Activated CD8-positive, alpha-beta memory T cell treated with anti-CD3 and anti-CD28 coated beads for 24 hours (primary cell): ENCODE results near the gene RNF217.
"Not testable (repeated sequence)": the region's sequence is repeated elsewhere in the genome, so short reads cannot be mapped to it uniquely, and the experiment has no call there.

Experiments used
- DNase-seq: peaks from one replicate; pipeline ENCODE4 v3.0.0-alpha.2; 2020

Gene RNF217

GRCh38 chr6:124963416-124963785, 1.2 kb downstream of the RNF217 start:
- DNase-seq, result no peak

- DNase-seq, result no peak
Observed at GRCh38 chr6:124963831-124964763, 1.9 kb downstream of the RNF217 start.

DNA sequence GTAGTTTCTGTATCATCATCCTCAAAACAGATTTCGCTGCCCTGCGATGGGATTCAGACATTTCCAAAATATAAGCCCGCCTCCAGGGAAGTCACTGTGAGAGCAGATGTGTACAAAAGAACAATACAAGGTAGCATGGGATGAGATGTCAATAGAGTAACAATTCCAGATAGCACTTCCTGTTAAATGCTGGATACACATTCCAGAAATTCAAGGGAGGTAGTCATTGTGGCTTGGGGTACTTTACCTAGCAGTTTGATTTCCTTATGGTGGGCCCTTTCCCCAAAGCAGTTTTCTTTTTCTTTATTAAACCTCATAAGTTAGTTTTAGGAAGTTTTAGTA, 2.5 kb downstream of the RNF217 start:
- DNase-seq, result no peak

DNA sequence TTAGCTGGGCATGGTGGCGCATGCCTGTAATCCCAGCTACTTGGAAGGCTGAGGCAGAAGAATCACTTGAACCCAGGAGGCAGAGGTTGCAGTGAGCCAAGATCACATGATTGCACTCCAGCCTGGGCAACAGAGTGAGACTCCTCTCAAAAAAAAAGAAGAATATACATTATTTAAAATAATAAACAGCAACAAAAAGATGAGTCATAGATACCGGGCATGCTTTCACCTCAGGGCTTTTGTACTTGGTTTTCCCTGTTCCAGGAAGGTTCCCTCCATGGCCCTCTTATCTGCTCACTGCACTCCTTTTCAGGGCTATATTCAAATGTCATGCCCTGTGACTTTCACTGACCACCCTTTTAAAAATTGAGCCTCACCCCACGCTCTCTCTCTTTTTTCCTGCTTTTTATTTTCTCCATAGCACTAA, 3.2 kb downstream of the RNF217 start:
- DNase-seq, result not testable (repeated sequence)

DNA sequence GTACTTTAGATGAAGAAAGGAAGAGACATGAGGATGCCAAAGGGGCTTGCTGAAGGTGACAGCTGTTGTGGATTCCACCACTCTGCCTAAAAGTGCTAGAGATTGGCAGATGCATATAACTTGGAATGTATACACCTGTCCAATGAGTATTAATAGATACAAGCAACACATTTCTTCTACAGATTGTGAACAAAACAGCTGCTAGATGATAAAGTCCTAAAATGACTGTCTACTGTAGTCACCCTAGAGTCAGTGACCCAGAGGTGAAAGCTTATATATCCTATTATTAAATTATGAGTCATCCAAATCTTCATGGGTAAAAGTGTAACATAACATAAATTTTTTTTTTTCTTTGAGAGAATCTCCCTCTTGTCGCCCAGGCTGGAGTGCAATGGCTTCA, 5.2 kb downstream of the RNF217 start:
- no peak for DNase-seq

DNA sequence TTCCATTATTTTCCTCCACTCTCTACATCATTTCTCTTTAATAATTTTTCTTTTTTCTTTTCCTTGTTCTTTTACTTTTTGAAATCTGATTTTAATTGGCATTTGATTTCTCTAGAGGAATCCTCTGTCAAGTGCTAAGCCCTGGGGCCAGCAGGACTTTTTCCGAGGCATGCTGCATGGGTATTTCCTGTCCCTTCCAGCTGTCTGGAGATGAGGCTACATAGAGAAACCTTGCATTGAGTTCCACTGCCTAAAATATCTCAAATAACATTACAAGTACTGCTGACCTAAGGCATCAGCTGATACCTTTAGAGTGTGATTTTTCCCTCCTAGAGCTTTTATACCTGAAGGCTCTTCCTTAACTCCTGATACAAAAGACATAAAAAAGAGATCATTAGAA, 6.2 kb downstream of the RNF217 start:
- DNase-seq, result no peak

DNA sequence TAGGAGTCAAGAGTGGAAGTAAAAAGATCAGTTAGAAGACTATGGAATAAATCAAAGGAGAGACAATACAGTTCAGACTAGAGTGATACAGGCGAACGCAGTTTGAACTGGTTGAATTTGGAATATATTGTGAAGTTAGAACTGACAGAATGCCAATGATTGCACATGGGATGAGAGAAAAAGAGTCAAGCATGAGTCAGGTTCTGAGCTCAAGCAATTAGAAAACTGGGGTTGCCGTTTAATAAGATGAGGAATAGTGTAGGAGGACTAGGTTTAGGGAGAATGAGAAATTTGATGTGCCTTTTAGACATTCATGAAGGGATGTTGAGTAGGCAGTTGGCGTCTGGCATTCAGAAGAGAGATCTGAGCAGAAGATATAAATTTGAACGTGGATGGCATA, 8.0 kb downstream of the RNF217 start:
- DNase-seq, result no peak

GRCh38 chr6:124970763-124971162, 8.5 kb downstream of the RNF217 start:
- DNase-seq, result no peak

DNA sequence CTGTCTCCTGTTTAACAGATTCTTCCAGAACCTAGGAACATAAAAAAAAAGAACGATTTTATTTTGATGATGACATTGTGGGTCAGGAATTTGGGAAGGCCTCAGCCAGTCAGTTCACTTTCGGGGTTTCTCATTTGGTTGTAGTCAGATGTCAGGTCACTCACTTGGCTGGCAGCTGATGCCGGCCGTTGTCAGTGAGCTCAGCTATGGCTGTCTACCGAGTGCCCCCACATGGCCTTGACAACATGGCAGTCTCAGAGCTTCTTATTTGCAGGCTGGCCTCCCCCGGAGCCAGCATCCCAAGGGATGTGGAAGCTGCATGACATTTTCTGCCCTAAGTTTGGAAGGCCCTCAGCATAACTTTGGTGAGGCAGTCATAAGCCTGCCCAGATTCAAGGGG, 11.5 kb downstream of the RNF217 start:
- no peak for DNase-seq

- no peak for DNase-seq
Observed at GRCh38 chr6:124974771-124975377, 12.6 kb downstream of the RNF217 start.

DNA sequence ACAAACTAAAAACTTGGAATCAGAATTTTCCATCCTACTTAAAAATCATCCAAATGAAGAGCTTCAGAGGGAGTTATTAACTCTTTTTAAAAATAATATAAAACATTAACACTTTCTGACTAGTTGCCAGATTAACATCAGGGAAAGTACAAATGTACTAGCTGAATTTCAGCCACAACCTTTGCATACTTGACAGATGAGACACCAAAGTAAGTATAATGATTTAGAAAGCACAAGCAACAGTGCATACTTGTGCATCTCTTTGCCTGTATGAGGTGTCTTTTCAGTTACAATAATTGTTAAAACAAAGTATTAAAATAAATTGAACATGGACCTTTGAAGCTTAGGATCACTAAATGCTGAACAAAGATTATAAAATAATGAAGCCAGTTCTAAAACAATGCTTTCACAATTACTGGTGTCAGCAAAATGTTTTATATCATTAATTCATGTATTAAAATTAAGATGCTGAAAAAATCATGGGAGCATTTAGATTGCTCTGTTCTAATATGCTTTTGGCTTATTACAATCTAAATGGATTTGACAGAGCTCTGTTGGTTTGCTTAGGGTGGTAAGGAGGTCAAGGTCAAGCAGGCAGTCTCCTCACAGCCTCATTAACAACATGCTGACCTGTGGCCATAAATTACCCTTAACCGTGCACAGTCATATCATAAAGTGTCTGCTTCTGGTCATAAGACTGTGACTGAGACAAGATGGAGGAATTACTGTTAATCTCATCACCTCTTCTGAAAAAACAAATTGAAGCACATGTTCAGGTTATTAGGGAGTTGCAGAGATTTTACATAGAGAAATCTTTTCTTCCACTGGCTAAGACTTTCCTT, 15.1 kb downstream of the RNF217 start:
- no peak for DNase-seq

- no peak for DNase-seq
Observed at GRCh38 chr6:124978451-124979293, 16.4 kb downstream of the RNF217 start.

DNA sequence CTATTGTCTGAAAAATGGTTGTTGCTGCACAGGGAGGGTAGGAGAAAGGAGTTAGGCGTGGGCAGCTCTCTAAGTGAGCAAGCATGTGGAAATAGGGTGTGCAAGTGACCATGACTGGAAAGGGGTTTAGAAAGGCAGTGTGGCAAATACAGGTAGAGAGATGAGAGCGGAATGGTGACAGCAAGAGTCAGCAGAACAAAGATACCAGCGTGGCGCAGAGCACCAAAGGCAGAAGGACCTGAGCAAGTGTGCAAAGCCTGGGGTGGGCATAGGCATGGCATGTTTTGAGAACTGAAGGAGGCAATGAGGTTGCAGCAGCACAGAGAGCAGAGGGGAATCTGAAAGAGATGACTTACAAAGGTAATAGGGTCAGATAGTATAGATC, 17.0 kb downstream of the RNF217 start:
- no peak for DNase-seq

DNA sequence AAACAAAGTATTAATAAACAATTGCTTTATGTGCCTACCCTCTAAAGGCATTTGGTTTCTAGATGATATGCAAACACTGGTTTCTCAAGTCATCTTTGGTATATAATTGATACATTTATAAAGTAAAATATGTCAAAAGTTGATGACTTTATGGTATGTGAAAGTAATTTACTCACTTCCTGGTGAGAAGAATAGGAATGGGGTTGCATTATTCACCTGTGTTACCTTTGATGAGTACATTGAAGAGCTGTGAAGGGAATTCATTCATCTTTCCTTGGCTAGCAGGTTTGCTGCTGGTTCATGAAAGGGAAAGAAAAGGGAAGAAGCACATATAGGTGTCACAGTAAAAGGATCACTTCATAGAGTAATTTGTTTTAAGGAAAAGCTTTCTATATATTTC, 20.4 kb downstream of the RNF217 start:
- no peak for DNase-seq

GRCh38 chr6:124983383-124984083, 21.3 kb downstream of the RNF217 start:
- DNase-seq, result no peak

DNA sequence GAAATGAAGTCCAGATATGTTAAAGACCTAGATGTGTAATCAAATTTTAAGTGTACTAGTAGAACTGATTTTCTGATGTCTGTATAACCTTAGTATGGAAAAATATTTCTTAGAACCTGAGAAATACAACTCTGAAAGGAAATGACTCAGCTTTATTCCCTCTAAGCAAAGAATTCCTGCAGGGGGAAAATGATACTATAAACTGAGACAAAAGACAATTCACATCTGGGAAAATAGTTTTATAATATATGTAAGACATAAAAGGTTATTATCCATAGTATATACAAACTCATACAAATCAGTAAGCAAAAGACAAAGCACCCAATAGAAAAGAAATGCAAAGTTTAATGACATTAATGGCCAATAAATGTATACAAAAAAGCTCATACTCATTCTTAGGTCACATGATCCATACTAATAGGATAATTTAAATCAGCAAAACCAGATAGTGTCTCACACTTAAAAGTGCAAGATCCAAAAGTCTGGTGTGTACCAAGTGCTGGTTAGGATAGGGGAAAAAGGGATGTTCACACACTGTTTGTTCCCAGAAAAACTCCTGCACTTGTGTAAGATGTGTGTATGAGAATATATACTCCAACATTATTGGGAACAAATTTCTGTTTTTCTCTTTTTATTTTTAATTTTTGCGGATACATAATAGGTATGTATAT, 22.6 kb downstream of the RNF217 start:
- DNase-seq, result no peak

DNA sequence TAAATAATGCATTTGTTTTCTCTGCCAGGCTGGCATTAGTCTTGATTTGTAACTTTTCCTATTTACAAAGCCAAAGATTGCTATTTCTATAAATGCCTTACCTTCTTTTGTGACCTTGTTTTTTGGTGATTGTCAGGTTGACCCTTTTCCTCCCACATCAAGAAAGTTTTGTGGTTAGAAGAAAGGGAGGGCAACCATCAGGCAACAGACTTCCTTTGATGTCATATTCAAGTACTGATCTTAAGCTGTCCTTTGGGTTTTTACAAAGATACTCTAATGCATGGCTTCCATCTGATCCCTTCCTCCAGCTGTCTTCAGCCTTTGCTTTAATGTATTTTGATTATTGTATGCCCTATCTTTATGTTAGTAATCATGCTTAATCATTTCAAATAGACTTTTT, 23.9 kb downstream of the RNF217 start:
- DNase-seq, result no peak

DNA sequence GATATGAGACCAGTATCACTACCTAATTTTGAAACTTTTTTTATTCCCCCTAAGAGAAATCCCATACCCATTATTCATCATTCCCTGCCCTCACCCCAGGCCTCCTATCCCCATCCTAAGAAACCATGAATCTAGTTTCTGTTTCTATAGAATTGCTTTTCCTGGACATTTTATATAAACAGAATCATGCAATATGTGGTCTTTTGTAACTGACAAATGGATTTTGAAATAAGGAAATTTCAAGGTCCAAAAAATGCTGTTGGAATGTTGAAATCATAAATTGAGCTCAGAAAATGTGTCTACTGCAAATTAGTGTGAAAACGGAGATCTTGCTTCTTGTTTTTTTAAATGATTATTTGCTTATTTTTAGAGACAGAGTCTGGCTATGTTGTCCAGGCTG, 25.1 kb downstream of the RNF217 start:
- DNase-seq, result no peak

- no peak for DNase-seq
Observed at GRCh38 chr6:124987999-124988591, 25.9 kb downstream of the RNF217 start.

DNA sequence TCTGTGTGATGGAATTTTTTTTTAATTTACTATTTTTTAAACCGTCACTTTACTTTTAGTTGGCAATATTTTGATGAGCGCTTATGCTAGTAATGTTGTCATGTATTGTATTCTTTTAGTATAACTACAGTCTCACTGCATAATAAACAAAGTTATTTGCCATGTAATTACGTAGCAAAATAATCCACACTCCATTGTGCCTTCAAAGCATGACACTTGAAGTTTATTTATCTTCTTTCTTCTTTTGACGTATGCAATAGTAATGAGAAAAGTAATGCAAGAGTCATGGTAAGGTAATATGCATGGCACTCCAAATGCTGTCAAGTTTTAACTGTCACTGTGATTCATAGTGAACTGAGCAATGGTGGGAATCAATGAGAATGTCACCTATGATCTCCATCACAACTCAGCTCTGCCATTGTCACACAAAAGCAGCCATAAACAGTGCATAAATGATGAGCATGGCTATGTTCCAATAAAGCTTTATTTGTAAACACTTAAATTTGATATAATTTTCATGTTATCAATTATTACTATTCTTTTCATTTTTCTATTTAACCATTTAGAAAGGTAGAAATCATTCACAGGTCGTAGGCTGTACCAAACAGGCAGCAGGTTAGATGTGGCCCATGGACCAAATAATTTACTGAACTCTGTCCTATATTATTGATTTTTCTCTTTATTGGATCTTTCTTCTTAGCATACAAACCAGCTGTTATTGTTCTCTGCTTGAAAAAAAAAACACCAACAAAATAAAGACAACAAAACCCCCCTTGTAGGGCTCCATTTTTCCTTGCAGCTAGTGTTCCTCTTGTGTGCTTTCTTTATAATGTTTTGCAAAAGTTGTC, 27.1 kb downstream of the RNF217 start:
- no peak for DNase-seq
